GM21381 (cell line): ENCODE results near the gene KRT33B.

ENCODE experiments used
- ATAC-seq: cut with Tn5 transposase; IDR thresholded peaks from one replicate; pipeline ENCODE4 v1.9.1; 2021; ENCODE audit warnings: mild to moderate bottlenecking, moderate library complexity; ENCODE audit not compliant: unreplicated experiment

KRT33B gene

GRCh38 chr17:41326173-41327145, 43.2 kb downstream of the KRT33B start:
- ATAC-seq: no peak

GRCh38 chr17:41325611-41326010, 44.0 kb downstream of the KRT33B start:
- ATAC-seq: no peak

- no peak for ATAC-seq
These were observed 44.5 kb downstream of the KRT33B start for GRCh38 chr17:41325126-41325525.

- ATAC-seq: no peak
These were observed 45.2 kb downstream of the KRT33B start for GRCh38 chr17:41324180-41325075.

GRCh38 chr17:41322903-41323895, 46.4 kb downstream of the KRT33B start:
- ATAC-seq: no peak

GRCh38 chr17:41322094-41322902, 47.3 kb downstream of the KRT33B start:
- no peak for ATAC-seq

GRCh38 chr17:41318231-41318630, 51.4 kb downstream of the KRT33B start:
- ATAC-seq: no peak

GRCh38 chr17:41315814-41316445, 53.7 kb downstream of the KRT33B start:
- no peak for ATAC-seq

GRCh38 chr17:41315204-41315794, 54.3 kb downstream of the KRT33B start, which contains the start of gene KRTAP17-1:
Gene KRTAP17-1 (minus strand): TSS chr17:41315710. CDS start chr17:41315650, 60 bp downstream.
- no peak for ATAC-seq
